GM19397 (cell line): Measurements from ENCODE around the gene ITPRID1.
"Not testable (repeated sequence)": the region's sequence is repeated elsewhere in the genome, so short reads cannot be mapped to it uniquely, and the experiment has no call there.

ENCODE experiments used
- ATAC-seq: cut with Tn5 transposase; IDR thresholded peaks from one replicate; pipeline ENCODE4 v1.9.1; 2021; ENCODE audit warnings: mild to moderate bottlenecking, moderate library complexity; ENCODE audit not compliant: unreplicated experiment

Gene ITPRID1

DNA sequence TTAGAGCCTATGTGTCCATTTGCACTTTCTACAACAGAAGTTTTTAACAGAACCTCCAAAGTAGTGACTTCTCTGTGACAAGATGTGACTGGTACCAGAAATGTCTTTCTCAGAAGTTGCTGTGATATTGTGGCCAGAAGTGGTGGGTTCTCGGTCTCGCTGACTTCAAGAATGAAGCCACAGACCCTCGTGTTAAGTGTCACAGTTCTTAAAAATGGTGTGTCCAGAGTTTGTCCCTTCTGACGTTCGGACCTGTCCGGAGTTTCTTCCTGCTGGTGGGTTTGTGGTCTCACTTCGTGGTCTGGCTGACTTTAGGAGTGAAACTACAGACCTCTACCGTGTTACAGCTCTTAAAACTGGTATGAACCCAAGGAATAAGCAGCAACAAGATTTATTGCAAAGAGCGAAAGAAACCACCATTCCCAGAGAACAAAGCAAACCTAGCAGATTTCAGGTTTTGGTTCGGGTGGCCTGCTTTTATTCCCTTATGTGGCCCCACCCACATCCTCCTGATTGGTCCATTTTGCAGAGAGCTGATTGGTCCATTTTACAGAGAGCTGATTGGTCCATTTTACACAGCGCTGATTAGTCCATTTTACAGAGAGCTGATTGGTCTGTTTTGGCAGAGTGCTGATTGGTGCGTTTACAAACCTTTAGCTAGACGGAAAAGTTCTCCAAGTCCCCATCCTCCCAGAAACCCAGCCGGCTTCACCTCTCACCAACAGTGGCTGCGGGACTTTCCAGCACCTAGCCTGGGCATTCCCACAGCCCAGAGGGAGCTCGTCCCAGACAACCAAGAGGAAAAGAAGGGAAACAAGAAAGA, 3.0 kb downstream of the ITPRID1 start:
- ATAC-seq = no peak

DNA sequence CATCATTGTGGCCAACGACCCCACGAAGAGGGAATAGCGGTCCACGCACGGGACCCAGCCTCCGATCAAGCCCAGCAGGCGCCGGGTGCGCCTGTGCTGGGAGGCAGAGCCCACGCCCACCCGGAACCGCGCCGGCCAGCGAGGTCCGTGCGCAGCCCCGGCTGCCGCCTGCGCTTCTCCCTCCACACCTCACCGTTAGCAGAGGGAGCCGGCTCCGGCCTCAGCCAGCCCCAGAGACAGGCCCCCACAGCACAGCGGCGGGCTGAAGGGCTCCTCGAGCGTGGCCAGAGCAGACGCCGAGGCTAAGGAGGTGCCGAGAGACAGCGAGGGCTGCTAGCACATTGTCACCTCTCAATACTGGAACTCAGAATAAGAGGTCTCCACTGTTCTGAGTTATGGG, 3.6 kb downstream of the ITPRID1 start:
- ATAC-seq = no peak

DNA sequence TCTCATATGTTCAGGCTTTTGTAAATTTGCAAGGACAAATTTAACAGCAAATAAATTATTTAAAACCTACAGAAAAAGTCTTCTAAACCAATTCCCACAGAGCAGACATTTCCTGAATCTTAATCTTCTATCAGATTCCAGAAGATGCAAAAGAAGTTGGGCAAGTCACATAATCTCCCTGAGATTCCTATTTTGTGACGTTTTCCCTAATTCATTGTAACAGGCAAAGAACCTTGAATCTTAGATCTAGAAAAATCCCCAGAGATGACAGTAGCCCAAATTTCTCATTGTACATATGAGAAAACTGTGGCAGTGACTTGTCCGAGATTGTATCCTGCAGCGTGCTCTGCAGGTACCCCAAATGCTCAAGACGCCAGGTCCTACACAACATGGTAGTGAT, 4.9 kb downstream of the ITPRID1 start:
- ATAC-seq = no peak

DNA sequence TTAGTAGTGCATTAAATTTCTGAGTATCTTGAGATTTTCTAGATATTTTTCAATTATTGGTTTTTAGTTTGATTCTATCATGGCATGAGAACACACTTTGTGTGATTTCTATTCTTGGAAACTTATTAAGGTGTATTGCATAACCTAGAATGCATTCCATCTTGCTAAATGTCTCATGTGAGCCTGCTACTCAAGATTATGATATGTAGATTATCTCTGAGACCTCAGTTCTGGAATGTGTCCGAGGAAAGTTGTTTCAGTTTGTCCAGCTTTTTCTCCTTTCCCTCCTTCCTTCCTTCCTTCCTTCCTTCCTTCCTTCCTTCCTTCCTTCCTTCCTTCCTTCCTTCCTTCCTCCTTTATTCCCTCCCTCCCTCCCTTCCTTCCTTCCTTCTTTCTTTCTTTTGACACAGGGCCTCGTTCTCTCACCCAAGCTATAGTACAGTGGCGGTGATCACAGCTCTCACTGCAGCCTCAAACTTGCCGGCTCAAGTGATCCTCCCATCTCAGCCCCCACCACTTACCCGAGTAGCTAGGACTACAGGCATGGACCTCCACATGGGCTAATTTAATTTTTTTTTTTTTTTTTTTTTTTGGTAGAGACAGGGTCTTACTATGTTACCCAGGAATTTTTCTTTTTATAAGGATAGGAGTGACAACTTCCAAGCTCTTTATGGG, 7.6 kb downstream of the ITPRID1 start:
- ATAC-seq = no peak

DNA sequence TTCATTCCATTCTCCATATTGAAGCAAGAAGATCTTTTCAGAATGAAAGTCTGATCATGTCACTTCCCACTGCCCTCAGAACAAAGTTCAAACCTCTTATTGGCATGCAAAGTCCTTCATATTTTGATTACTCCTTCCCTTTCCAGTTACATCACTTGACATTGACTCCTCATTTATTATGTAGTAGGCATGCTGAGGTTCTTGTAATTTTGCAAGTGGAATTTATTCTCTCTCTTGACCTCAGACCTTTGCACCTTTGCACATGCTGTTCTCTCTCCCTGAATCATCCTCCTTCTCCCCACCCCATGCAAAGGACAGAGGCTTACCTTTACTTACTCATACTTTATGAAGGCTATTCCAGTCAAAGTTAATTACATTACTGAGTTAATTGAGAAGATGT, 13.0 kb downstream of the ITPRID1 start:
- ATAC-seq = no peak

DNA sequence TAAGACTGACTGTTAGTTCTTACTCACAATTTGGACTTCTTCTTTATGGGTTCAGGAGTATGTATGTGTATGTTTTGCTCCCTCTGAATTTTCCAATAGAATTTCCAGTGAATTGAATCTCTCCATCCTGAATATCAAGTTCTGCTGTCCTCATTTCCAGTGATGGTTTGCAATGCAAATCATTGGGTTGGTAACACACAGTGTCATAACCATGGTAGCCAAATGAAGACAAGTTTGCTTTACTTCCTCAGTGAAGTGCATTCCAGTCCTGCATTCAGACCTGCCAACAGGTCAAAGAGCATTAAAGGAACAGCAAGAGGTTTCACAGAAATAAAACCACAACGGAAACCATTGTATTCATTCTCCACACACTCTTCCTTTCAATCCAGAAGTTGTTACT, 15.2 kb downstream of the ITPRID1 start:
- ATAC-seq = no peak

DNA sequence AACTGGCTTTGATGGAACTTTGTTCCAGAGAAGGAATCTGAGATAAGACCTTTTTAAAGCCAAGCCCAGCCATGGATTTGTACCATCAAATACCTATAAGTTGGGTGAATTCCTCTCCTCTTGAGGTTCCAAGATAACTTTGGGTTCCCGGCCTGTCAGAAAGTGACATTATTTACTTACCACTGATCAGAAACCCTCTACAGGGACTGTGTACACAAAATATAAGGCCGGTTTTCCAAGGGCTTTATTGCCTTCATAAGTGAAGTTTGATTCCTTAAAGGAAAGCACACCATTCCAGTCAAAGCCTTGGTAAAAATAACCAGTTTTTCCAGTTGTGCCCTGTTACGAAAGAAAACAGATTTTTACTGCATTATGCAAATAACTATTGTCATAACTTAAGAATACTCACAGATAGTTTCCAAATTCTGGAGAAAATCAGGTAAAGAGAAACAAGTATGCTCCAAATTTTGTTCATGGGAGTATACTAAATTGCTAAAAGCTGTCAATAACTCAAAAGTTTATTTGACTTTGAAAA, 26.8 kb downstream of the ITPRID1 start:
- ATAC-seq = not testable (repeated sequence)

DNA sequence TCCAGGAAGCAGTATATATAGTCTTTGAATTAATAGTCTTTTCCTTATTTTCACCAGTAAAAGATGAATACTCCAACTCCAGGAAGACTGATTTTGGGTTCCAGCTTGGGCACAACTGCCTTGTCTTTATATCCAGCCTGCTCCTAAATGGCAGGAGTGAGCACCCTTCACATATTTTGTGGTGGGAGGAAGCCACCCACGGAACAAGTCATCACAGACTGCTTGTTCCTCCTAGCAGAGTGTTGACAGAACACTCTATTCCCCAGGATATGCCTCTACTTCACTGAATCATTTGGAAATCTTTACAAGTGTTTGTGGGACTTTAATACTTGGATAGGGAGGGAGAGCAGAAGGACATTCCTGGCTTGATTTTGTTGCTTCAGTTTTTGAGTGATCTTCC, 31.7 kb downstream of the ITPRID1 start:
- ATAC-seq = no peak

DNA sequence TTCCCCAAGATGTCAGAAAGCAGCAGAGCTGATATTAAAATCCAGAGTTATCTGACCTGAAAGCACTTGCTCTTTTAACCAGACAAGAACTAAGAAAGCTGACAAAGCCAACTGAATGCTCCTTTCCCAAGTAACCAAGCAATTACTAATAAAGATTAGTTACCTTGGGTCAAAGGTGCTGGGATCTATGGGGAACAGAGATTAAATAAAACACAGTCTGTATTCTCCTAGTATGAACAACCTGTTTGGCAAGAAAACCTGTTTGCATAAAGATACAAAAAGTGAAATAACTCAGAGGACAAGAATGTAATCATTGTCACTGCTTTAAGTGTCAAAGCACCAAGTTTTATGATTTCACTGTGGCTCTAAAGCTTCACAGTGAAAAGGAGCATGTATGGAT, 35.7 kb downstream of the ITPRID1 start:
- no peak for ATAC-seq

DNA sequence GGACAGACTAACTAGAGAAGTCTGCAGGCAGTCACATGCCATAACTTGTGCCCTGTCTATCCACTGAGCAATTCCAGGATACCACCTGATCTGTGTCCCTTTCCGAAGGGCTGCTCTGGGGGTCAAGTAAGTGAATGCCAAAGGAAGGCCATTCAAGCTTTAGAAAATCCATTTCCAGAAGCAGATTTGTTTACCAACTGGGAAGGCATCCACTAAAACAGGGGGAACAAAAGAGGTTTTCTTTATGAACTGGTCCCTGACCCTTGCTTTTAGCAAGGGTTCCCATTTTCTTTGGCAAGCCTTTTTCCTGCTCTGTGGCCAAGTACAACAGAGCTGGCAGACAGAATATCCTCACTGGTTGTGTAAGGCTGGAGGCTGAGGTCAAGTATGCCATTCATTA, 36.5 kb downstream of the ITPRID1 start:
- no peak for ATAC-seq

DNA sequence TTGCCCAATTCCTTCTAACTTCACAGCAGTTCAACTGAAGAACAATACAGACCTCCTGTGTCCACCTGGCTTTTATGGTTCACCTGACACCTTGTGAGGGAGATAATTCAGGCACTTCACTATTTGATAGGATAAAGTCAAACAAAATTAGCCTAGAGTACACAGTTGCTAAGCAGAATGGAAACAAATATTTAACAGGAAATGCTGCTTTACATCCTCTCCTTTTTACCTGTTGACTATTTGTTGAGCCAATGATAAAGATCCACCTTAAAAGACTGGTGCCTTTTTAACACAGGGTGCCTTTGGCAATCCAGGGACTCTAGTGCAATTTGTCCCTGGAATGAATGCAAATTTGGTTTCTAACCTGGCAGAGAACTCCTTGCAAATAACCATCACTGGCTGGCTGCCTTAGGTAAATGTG, 39.8 kb downstream of the ITPRID1 start:
- no peak for ATAC-seq

DNA sequence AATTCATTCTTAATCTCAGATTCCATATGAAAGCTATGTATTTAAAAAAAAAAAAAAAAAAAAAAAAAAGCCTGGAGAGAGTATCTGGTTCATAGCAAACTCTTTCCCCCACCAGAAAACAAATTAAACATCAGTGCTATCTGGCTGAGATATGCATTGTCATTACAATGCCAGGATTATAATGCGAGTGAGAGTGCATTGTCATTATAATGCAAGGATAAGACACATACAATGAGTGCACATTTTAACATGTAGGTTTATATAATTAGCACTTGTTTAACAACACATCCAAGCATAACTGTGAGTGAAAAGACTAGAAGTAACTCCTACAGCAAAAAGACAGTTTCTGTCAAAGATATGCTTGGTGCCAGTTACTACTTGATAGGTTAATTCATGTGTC, 48.1 kb downstream of the ITPRID1 start:
- no peak for ATAC-seq

DNA sequence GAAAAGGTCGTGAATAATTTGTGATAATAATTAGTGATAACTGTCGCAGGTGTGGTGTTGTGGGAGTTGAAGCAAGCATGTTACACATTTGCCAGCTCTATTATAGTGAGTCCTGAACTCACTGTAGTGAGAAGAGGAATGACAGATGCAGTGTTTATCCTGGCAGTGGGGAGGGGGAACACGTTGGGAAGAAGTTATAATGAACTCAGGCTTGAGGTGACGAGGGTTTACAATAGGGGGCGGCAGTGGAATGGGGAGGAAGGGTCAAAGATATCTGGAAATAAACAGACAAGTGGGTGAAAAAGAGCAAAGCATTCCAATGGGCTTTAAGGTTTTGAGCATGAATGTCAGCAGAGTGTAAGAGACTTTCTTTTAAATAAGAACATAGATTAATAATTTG, 49.6 kb downstream of the ITPRID1 start:
- ATAC-seq = no peak

DNA sequence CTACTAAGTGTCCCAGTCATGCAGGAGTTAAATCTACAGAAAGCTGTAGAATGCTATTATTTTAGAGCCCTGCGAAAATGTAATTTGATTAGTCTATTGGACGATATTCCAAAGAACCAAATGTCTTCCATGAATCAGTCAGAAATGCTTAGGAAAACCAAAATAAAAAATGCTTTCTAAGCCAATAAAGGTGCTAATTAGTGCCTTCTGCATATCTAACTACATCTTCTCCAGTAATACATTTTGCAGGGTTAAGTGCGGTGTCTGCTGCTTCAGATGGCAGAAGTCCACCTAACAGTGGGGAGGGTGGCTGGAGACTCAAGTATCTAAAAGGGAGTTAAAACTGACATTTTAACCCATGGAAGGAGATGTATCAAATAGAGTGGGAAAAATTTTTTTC, 50.1 kb downstream of the ITPRID1 start:
- ATAC-seq = no peak

DNA sequence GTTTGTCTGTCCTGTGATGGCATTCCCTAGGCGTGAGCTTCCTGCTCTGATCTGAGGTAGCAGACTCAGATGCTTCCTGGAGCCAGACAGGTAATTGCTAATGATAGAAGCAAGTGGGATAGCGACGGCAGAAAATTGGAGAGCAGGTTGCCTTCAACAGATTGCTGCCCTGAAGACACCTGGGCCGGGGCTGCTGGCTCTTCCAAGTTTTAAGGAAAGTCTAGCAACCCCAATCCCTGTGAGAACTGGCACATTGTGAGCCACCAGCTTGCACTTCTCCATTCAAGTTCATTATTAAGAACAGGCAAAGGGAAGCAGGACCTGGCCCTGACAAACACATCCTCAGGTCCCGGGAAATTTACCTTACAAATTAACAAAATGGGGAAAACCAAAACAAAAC, 50.8 kb downstream of the ITPRID1 start:
- no peak for ATAC-seq

DNA sequence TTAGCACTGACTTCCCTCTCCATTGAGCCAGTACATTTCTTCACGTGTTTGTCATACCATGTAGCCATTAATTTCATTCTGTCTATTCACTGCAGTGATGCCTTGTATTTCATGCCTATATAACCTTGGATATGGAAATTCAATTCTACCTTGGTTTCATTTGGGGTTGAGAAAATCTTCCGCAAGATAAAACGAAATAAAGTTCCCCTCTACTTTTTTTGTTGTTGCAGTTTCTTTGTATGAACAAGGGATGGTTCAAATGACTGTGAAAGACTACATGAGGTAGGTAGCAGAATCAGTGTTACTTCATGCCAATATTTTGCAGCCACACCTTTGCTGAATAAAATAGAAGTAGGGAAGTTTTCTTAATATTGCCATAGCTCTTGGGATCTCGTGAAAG, 55.6 kb downstream of the ITPRID1 start:
- ATAC-seq = no peak

DNA sequence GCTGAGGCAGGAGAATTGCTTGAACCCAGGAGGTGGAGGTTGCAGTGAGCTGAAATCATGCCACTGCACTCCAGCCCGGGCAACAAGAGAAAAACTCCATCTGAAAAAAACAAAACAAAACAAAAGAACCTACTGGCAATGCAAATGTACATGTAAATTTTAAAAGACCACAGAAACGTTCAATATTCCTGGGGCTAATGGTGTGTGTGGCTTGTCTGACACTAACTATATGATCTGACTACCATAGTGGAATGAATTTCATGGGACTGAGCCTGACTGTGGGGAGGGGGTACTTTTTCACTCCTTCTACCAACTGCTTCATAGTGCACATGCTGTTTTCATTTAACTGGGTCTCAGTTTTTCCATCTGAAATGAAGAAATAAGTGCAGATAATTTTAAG, 69.6 kb downstream of the ITPRID1 start:
- no peak for ATAC-seq

DNA sequence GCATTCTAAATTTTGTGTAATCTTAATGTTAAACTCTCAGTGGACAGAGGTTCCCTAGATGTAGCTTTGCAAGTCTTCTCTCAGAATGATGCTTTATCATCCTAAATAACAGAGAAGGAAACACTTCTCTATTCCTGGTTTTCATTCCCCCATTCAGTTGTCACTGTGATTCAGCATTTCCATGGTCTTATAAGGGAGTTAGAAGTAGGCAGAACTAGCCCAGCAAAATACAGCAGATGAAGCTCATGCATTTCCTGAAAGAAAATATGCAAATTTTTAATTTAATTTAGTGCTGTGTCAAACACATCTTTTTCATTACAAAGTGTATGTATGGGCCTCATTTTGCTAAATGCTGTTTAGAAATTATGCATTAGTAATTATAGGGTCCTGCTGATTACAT, 70.1 kb downstream of the ITPRID1 start:
- no peak for ATAC-seq

DNA sequence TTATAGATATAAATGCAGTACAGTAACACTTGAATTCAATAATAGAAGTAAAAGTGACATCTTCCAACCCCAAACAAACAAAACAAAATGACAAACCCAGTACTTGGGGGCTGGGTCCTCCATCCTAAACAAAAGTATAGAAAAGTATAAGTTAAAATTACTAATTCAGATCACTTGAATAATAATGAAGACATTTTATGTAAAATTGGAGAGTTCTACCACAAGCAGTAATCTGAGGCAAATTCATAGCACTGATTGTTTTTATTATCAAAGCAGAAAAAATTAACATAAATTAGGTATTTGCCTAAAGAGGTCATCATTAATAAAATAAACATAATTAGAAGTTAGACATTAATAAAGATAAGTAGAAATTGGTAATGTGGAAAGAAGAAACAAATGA, 81.5 kb downstream of the ITPRID1 start:
- ATAC-seq = no peak

DNA sequence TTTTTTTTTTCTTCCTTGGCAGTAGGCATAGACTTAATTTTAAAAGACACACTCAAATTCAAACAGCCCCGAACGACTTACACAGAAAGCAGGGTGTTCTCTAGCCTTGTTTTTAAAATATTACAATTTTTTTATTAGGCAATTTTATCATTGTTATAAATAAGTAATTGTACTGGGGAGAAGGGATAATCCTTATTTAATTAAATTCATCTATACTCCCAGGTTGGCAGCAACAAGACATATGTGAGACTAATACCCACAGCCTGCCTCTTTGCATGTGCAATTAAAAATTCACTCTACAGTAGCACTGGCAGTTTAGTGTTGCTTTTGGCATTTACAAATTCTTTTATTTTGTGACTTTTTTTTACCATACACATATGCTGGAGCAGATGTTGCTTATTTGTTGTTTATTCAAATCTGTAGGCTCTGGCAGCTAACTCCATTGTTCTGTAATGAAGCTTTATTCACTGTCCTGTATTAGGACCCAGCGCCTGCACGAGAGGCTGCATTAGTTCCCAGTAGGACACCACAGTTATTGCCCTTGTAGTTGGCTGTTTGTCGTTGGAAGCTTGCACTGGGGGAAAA, 88.2 kb downstream of the ITPRID1 start:
- no peak for ATAC-seq

DNA sequence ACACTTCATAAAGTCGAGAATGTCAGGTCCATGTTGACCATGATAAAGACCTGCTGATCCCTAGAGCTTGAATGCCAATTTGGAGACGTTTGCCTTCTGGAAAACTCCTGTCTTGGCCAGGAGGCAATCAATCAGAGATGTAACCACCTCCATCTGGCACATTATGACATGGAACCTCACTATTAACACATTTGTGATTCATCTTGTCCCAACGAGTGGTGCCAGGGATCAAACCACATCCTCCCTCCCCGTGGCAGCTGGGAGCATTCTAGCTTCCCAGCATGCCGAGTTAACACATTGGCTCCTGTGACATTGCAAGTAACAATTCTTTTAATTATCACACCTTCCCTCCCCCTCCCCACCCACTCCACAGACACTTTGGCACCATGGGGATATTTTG, 89.2 kb downstream of the ITPRID1 start:
- ATAC-seq = no peak

DNA sequence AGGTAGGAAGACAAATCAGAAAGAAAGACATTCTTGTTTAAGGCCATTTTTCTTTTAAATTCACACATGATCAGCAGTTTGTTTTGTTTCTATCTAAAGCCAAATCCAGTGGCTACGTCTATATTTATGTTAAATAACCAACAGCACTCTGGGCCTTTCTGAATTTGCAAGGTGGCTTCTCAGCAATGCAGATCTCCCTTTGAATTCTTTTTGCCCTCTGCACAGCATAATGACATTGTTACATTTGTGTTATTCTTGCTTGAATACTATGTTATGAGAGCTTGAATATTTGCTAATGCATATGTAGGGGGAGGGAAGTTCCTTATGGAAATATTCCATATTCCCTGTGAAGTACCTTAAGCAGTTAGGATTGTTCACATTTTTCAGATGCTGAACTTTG, 99.7 kb downstream of the ITPRID1 start:
- ATAC-seq = no peak
